ENCODE results near the gene PRKG1. TPM values are rescaled to one million over a fixed set of nuclear protein-coding genes. Genes with fewer than 3 reads are reported as not detected.

PRKG1 gene
- total RNA-seq, 4 donors from 2014 or later = 26.5 to 72.3 (median 58.1) TPM

GRCh38 chr10:51617576-51618235 lies 543.4 kb downstream of the PRKG1 start:
- Histone ChIP-seq H3K9me3 (no peaks in the 10 kb centered on the region), H3K27ac (no peak overlapping the region), H3K4me3 (replicated peaks in 1 of 3) (no peak overlapping the region), H3K4me1 (no peaks in the 10 kb centered on the region), H3K27me3 (no peaks in the 10 kb centered on the region), H3K36me3 (no peaks in the 10 kb centered on the region)
- WGBS, 2 donors = 87 to 93% methylated on average over 4 of the region's 4 CpGs
- TF ChIP-seq CTCF (IDR thresholded peaks at IDR 0.05) (no peak), POLR2A (IDR thresholded peaks at IDR 0.05) (no peak)
- no peak for DNase-seq
- intact Hi-C loops (cut with DNase I) = no loop called here

- 55 to 70% methylated on average over 1 of the region's 1 CpG for WGBS, 2 donors
- H3K4me3 ChIP-seq (replicated peaks in 1 of 3) = no peak overlapping the region
- TF ChIP-seq CTCF (IDR thresholded peaks at IDR 0.05) (no peak), POLR2A (IDR thresholded peaks at IDR 0.05) (no peak)
- intact Hi-C loops (cut with DNase I) = no loop called here
- H3K27ac ChIP-seq = no peak overlapping the region
- H3K4me1 ChIP-seq = no peaks in the 10 kb centered on the region
- H3K36me3 ChIP-seq = no peaks in the 10 kb centered on the region
- no peaks in the 10 kb centered on the region for H3K9me3 ChIP-seq
- DNase-seq = no peak
- no peaks in the 10 kb centered on the region for H3K27me3 ChIP-seq
These were observed 545.1 kb downstream of the PRKG1 start for GRCh38 chr10:51619365-51619764.

- no peaks in the 10 kb centered on the region for H3K9me3 ChIP-seq
- 88 to 97% methylated on average over 1 of the region's 1 CpG for WGBS, 2 donors
- no peaks in the 10 kb centered on the region for H3K36me3 ChIP-seq
- intact Hi-C loops (cut with DNase I) = no loop called here
- DNase-seq = no peak
- TF ChIP-seq POLR2A (IDR thresholded peaks at IDR 0.05) (no peak), CTCF (IDR thresholded peaks at IDR 0.05) (no peak)
- no peak overlapping the region for H3K27ac ChIP-seq
- H3K4me3 ChIP-seq (replicated peaks in 1 of 3) = no peak overlapping the region
- no peaks in the 10 kb centered on the region for H3K4me1 ChIP-seq
- no peaks in the 10 kb centered on the region for H3K27me3 ChIP-seq
These were observed 545.8 kb downstream of the PRKG1 start for GRCh38 chr10:51620131-51620530.

GRCh38 chr10:51624013-51624412 lies 549.7 kb downstream of the PRKG1 start:
- H3K27ac ChIP-seq = no peak overlapping the region
- no peaks in the 10 kb centered on the region for H3K4me1 ChIP-seq
- 91 to 98% methylated on average over 1 of the region's 1 CpG for WGBS, 2 donors
- H3K4me3 ChIP-seq (replicated peaks in 1 of 3) = no peak overlapping the region
- H3K36me3 ChIP-seq = no peaks in the 10 kb centered on the region
- no peaks in the 10 kb centered on the region for H3K27me3 ChIP-seq
- TF ChIP-seq POLR2A (IDR thresholded peaks at IDR 0.05) = no peak
- TF ChIP-seq CTCF (IDR thresholded peaks at IDR 0.05) = no peak
- intact Hi-C loops (cut with DNase I) = no loop called here
- DNase-seq = no peak
- no peaks in the 10 kb centered on the region for H3K9me3 ChIP-seq

- no peak for TF ChIP-seq POLR2A (IDR thresholded peaks at IDR 0.05)
- no peak for TF ChIP-seq CTCF (IDR thresholded peaks at IDR 0.05)
- Histone ChIP-seq H3K4me3 (replicated peaks in 1 of 3) (no peak overlapping the region), H3K36me3 (no peaks in the 10 kb centered on the region), H3K27ac (no peak overlapping the region), H3K27me3 (no peaks in the 10 kb centered on the region), H3K4me1 (no peaks in the 10 kb centered on the region), H3K9me3 (no peaks in the 10 kb centered on the region)
- intact Hi-C loops (cut with DNase I) = no loop called here
- 88 to 91% methylated on average over 11 of the region's 11 CpGs for WGBS, 2 donors
- no peak for DNase-seq
These were observed 555.8 kb downstream of the PRKG1 start for GRCh38 chr10:51629934-51630639.
